ENCODE results near the gene SGIP1.

The SGIP1 gene

DNA sequence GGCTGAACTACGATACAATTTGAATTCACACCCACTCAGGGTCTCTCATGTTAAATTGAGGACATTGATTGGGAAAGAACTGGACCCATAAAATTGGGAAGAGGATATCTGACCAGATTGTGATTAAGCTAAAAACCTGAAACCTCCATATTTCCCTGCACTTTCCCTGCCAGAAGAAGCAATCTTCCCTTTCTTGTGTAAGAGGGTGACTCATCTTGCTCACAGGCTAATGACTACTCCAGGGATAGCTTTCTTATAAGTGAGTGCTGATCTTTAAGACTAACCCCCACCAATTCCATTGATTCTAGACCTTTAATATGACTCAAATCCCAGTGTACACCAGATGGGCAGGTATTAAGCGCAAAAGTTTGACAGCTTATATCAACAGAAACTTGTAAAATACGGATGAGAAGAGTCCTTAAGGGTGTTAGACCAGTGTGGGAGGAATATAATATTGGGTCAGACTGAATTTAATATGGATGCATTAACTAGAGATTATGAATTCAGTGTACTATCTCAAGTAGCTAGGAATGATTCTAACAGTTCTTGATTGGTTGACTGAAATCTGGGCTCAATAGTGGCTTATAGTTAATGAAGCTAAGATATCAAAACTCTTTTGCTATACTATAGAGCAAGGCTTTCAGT, 12.1 kb upstream of the SGIP1 start:
- no peak for DNase-seq (ENCODE audit: extremely low read depth in 1 of 2, low read depth in 1 of 2)

DNA sequence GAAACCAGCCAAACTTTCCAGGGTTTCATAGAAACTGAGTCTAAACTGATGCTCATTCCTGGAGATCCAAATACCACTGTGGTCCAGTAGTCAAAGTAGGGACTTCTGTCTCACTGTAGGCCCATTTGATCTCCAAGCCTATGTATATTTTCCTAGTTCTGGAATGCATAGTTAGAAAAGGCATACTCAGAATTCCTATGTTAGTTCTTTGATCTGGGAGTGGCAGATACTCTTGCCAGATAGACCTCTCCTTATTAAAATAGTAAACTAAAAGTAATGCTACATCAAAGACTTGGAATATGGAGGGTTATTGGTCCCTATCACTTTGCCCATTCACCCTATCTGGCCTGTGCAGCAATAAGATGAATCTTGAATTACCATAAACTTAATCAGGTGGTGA, 10.4 kb upstream of the SGIP1 start:
- no peak for DNase-seq (ENCODE audit: extremely low read depth in 1 of 2, low read depth in 1 of 2)

DNA sequence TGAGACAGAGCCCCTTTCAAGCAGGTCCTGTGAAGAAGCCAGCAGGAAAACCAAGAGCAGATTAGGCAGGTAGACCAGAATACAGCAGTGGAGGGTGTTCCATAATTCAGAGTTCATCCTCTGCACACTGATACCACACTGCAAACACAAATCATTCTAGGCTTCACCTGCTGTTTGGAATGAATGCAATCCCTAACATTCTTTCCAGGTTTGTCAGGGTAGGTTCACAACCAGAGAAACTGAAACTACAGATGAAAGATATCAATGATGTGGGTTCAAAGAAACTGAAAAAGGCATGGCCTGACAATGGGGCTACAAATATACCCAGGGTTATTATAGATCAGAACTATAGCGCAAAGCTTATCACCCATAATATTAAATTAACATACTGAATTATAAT, 8.9 kb upstream of the SGIP1 start:
- DNase-seq (ENCODE audit: extremely low read depth in 1 of 2, low read depth in 1 of 2) = no peak

DNA sequence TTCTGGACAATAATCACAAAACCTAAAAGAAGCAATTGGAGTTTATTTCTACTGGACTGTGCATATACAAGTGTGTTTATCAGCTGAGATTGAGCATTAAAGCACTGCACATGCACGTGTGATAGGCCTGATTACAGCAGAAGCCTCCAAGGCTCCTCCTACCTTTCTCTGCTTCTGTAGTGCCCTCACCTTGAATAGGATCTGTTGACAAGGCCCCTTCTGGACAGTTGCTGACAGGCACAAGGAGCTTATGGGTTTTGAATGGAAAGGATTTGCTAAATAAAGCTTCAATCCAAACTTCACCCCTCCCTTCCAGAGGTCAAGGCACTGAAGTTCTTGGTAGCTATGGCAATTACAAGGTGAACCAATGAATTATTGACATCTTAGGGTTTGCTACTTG, 7.9 kb upstream of the SGIP1 start:
- DNase-seq (ENCODE audit: extremely low read depth in 1 of 2, low read depth in 1 of 2) = no peak

- no peak for DNase-seq (ENCODE audit: extremely low read depth in 1 of 2, low read depth in 1 of 2)
These were observed 7.0 kb upstream of the SGIP1 start for GRCh38 chr1:66526991-66527390.

- DNase-seq (ENCODE audit: extremely low read depth in 1 of 2, low read depth in 1 of 2) = no peak
These were observed 6.3 kb upstream of the SGIP1 start for GRCh38 chr1:66527686-66528085.

GRCh38 chr1:66528580-66528979, 5.4 kb upstream of the SGIP1 start:
- no peak for DNase-seq (ENCODE audit: extremely low read depth in 1 of 2, low read depth in 1 of 2)

- DNase-seq (ENCODE audit: extremely low read depth in 1 of 2, low read depth in 1 of 2) = no peak
These were observed 1.7 kb upstream of the SGIP1 start for GRCh38 chr1:66532214-66532613.

DNA sequence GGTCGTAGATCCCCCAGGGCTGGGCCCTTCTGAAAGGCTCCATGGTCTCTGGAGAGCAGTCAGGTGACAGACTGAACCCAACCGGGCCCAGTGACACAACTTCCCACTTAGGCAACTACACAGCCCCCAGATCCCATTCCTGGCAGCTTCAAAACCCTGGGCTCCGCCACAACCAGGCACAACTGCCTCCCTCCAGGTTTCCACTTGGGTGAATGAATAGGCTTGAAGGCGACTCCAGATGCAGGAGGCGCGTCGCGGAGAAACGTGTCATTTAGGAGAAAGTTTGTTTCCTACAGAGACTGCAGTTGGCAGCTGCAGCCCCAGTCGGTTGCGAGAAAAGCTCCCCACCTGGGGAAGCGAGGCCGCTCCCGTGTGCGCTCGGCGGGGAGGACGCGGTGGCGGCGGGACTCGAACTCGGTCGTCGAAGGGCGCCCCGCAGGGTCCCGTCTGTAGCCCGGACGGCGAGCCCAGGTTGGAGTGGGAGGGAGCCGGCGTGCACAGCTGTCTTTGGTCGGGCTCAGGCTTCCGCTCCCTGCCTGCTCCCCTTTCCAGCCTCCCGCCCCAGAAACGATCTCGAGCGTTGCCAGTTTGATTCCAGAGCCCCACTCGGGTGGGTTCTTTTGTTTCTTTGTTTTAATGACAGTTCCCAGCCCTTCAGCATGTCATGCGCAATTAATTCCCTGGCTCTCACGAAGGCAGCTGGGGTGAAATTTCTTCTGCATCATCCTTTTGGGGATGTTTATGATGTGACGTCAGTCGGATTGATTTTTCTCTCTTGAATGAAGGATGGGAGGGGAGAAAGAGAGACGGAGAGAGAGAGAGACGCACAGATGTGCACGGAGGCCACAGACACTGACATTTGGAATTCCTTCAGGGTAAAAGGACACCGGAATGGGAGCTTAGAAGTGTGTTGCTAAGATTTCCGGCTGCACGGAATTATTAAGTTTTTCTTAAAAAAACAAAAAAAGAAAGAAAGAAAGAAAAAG, 862 bp upstream of the SGIP1 start:
- DNase-seq (ENCODE audit: extremely low read depth in 1 of 2, low read depth in 1 of 2) = no peak

DNA sequence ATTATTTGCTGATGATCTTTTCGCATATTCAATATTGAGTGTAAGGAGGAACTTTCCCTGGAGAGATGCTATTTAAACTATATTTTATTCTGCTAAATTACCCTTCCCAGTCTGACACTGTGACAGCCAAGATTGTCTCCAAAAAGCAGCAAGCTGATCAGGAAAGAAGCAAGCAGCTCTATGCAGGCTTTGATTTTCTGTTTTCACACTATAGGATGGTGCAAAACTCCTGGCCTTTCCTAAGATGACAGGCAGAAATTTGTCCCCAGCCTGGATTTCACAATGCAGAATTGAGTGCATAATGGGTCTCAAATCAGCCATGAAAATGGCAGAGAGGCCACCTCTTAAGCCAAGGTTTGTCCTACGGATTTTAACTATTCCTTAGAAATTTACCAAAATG, 1.1 kb downstream of the SGIP1 start:
- no peak for DNase-seq (ENCODE audit: extremely low read depth in 1 of 2, low read depth in 1 of 2)

- DNase-seq (ENCODE audit: extremely low read depth in 1 of 2, low read depth in 1 of 2) = no peak
These were observed 1.9 kb downstream of the SGIP1 start for GRCh38 chr1:66535853-66536252.

DNA sequence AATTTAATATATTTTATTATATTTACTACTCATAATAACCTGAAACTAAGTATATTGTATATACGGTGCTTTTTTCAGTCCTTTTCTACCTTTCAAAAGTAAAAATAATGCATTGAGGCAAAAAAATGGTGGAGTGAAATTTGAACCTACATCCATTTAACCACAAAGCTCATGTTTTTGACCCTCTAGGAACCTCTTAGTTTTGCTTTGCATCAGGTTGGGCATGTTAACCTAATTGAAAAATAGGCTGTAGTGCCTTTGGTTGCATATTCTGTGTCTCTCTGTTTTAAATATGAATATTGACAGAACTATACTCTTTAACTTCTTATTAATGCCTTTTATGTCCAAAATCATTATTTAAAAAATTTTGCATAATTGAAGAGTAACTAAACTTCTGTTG, 3.8 kb downstream of the SGIP1 start:
- DNase-seq (ENCODE audit: extremely low read depth in 1 of 2, low read depth in 1 of 2) = no peak

DNA sequence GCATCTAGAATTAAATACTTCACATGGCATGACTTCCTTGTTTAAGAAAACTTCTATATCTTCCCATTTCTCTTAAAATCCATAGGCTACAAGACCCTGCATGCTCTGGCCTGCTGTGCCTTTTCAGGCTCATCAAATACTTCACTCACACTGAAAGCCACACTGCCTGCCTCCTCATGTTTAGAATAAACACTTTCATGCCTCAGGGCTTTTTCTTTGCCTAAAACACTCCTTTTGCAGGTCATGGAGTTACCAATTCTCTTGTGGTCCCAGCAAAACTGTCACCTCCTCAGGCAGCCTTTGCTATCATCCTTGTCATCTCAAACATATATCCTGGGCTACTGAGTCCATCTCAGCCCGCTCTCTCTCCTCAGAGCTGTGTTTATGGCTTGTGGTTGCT, 5.5 kb downstream of the SGIP1 start:
- DNase-seq (ENCODE audit: extremely low read depth in 1 of 2, low read depth in 1 of 2) = no peak

GRCh38 chr1:66540434-66541032, 6.6 kb downstream of the SGIP1 start:
- no peak for DNase-seq (ENCODE audit: extremely low read depth in 1 of 2, low read depth in 1 of 2)

- no peak for DNase-seq (ENCODE audit: extremely low read depth in 1 of 2, low read depth in 1 of 2)
These were observed 8.4 kb downstream of the SGIP1 start for GRCh38 chr1:66542314-66542713.

- DNase-seq (ENCODE audit: extremely low read depth in 1 of 2, low read depth in 1 of 2) = no peak
These were observed 9.1 kb downstream of the SGIP1 start for GRCh38 chr1:66542811-66543767.

DNA sequence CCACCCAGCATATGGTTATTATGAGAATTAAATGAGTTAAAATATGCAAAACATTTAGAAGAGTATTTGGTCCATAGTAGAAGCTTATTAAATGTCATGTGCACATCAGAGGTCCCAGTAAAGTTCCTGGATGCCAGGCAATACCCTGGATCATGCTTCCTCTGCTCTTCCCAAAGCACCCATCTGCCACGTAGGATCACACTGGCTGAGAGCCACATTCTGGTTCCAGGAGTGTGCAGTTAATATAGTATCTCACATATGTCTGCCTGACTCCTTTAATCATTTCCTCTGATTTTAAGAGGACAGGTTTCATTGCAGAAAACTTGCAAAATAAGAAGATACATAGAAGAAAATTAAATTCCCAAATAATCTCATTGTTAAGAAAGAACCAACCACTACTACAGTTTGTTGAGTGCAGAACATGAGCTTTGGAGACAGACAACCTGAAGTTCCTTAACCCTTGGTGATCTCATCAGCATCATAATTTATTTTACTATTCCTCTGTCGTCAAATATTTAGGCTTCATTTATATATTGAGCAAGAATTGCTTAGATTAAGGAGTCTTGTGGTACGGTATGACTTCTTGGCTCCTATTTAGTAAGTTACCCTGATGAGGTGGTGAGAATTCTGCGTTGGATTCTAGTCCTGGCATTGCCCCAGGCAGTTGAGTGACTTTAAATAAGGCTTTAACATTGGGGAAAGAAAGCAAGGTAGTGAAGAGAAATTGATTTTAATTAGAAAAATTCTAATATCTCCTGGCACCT, 12.3 kb downstream of the SGIP1 start:
- DNase-seq (ENCODE audit: extremely low read depth in 1 of 2, low read depth in 1 of 2) = no peak

- no peak for DNase-seq (ENCODE audit: extremely low read depth in 1 of 2, low read depth in 1 of 2)
These were observed 15.1 kb downstream of the SGIP1 start for GRCh38 chr1:66549017-66549416.

- DNase-seq (ENCODE audit: extremely low read depth in 1 of 2, low read depth in 1 of 2) = no peak
These were observed 16.3 kb downstream of the SGIP1 start for GRCh38 chr1:66550243-66550642.

DNA sequence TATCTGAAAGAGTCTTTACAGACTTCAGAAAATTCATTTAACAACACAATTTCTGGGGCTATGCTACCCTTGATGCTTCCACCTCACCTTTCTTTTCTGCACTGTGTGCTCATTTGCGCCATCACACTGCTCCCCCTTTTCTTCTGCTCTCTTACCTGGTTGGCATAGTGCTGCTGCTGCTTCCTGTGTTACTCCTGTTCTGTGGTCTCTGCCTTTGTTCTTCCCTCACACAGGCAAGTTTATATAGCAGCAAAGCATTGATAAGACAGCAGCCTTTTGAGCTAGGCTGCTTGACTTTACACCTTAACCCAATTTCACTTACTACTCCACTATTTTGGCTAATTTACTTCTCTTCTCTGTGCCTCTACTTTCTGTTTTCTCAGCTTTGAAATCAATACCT, 18.3 kb downstream of the SGIP1 start:
- no peak for DNase-seq (ENCODE audit: extremely low read depth in 1 of 2, low read depth in 1 of 2)
